ENCODE data around the gene LRP8. TPM values are rescaled to one million over a fixed set of nuclear protein-coding genes. Genes with fewer than 3 reads are reported as not detected.

The LRP8 gene
- total and polyA plus RNA-seq, 2 donors (not counting 3 experiments of a cell fraction or from before 2014, with no cell fraction given), result 40.9 to 62.2 TPM

GRCh38 chr1:53369034-53369750 lies 41.3 kb upstream of the LRP8 start:
- dilution Hi-C loops (cut with MboI; ENCODE audit: extremely low pct_ligation_motif_present, low sequenced_read_pairs) (no loop called here), intact Hi-C loops (cut with micrococcal nuclease) (no loop called here)
- ChIA-PET POLR2A (no interaction called here), CTCF (interaction anchor here (1.0 to 1.2 kb wide), 2 partner anchors 24 to 712 kb away, joined by 3 read pairs; no protein-coding TSS in a partner anchor)
- H3K27ac ChIP-seq (ENCODE audit: insufficient read depth, low read depth, low read length), result no peak overlapping the region
- H3K4me2 ChIP-seq (ENCODE audit: insufficient read depth, low read length), result no peak overlapping the region
- no peak overlapping the region for H3K9ac ChIP-seq (replicated peaks; ENCODE audit: extremely low read depth, insufficient read depth, low read length)
- no peaks in the 10 kb centered on the region for H3K9me1 ChIP-seq (replicated peaks; ENCODE audit: control insufficient read depth, extremely low read depth, insufficient read depth, low read length)
- FAIRE-seq, result no peak
- H3K36me3 ChIP-seq (ENCODE audit: control insufficient read depth in 2 of 2, extremely low read depth in 1 of 2, insufficient read depth in 2 of 2, low read length in 2 of 2), result no peaks in the 10 kb centered on the region
- peaks cover 0 to 2% of the 10 kb centered on the region in 2 experiments for H3K27me3 ChIP-seq (ENCODE audit: control insufficient read depth in 2 of 2, insufficient read depth in 2 of 2, low read length in 2 of 2)
- H3K4me3 ChIP-seq (replicated peaks in 1 of 3; ENCODE audit: insufficient read depth in 1 of 3, low read depth in 1 of 3, low read length in 3 of 3), result no peak overlapping the region
- H3K9me3 ChIP-seq (replicated peaks; ENCODE audit: control insufficient read depth, insufficient read depth, low read length), result no peaks in the 10 kb centered on the region
- no peak overlapping the region for H2AFZ ChIP-seq (ENCODE audit: low read depth, low read length)
- H3K4me1 ChIP-seq (ENCODE audit: control insufficient read depth, extremely low read depth, insufficient read depth, low read length), result no peaks in the 10 kb centered on the region
- no TSS peak for BruUV-seq (replicated peaks)
- no peak for TF ChIP-seq GATA2 (IDR thresholded peaks at IDR 0.05; ENCODE audit: insufficient read depth, insufficient read length, low read depth, low read length)
- no peak for TF ChIP-seq FOS (IDR thresholded peaks at IDR 0.05; ENCODE audit: borderline replicate concordance, insufficient read depth, low read length)
- no peak for TF ChIP-seq MYC (IDR thresholded peaks at IDR 0.05; ENCODE audit: low read depth, low read length)
- TF ChIP-seq EZH2 (IDR thresholded peaks at IDR 0.05; ENCODE audit: borderline replicate concordance, low read depth, low read length, severe bottlenecking), result no peak
- TF ChIP-seq, protein P1, sequence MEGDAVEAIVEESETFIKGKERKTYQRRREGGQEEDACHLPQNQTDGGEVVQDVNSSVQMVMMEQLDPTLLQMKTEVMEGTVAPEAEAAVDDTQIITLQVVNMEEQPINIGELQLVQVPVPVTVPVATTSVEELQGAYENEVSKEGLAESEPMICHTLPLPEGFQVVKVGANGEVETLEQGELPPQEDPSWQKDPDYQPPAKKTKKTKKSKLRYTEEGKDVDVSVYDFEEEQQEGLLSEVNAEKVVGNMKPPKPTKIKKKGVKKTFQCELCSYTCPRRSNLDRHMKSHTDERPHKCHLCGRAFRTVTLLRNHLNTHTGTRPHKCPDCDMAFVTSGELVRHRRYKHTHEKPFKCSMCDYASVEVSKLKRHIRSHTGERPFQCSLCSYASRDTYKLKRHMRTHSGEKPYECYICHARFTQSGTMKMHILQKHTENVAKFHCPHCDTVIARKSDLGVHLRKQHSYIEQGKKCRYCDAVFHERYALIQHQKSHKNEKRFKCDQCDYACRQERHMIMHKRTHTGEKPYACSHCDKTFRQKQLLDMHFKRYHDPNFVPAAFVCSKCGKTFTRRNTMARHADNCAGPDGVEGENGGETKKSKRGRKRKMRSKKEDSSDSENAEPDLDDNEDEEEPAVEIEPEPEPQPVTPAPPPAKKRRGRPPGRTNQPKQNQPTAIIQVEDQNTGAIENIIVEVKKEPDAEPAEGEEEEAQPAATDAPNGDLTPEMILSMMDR (IDR thresholded peaks at IDR 0.05; ENCODE audit: extremely low read depth in 1 of 2, insufficient read depth in 1 of 2, low read depth in 1 of 2, low read length in 2 of 2), result no peak
- TF ChIP-seq JUN (IDR thresholded peaks at IDR 0.05; ENCODE audit: borderline replicate concordance, insufficient read depth, insufficient read length, low read depth), result no peak
- no peak for TF ChIP-seq POLR2AphosphoS5 (IDR thresholded peaks at IDR 0.05; ENCODE audit: insufficient read depth, low read depth, low read length)
- TF ChIP-seq MAX (IDR thresholded peaks at IDR 0.05; ENCODE audit: insufficient read depth, insufficient read length), result no peak
- TF ChIP-seq POLR2A (IDR thresholded peaks at IDR 0.05; ENCODE audit: low read depth, low read length), result no peak
- no peaks in the 10 kb centered on the region for H4K20me1 ChIP-seq (replicated peaks; ENCODE audit: control insufficient read depth, extremely low read depth, insufficient read depth, low read length)
- no peaks in the 10 kb centered on the region for H3K79me2 ChIP-seq (ENCODE audit: control insufficient read depth, insufficient read depth, low read length)
- no peak for DNase-seq (ENCODE audit: low read depth, low spot score)
